ENCODE data around the gene SIK2. TPM values are rescaled to one million over a fixed set of nuclear protein-coding genes. Genes with fewer than 3 reads are reported as not detected.

The SIK2 gene
- total RNA-seq, 1 donor from 2014 or later, result 21.8 TPM

DNA sequence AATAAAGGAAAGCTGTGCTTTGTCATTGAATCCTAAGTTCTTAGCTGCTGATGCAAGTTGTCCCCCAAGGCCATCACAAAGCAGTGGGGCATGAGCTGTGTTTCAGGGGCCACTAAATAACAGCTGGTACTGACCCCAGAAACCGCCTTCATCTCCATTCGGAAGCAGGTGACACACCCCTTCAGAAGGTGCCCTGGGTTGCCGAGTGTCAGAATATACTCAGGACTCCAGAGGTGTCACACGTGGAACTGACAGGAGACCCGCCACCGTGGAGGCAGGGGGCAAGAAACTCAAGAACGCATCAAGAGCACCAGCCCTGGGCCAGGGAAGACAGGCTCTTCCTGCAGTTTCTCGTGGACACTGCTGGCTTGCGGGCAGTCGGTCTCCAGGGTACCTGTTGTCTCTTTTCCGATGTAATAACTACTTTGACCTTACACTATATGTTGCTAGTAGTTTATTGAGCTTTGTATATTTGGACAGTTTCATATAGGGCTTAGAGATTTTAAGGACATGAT, 122.4 kb downstream of the SIK2 start:
- TF ChIP-seq, protein P1, sequence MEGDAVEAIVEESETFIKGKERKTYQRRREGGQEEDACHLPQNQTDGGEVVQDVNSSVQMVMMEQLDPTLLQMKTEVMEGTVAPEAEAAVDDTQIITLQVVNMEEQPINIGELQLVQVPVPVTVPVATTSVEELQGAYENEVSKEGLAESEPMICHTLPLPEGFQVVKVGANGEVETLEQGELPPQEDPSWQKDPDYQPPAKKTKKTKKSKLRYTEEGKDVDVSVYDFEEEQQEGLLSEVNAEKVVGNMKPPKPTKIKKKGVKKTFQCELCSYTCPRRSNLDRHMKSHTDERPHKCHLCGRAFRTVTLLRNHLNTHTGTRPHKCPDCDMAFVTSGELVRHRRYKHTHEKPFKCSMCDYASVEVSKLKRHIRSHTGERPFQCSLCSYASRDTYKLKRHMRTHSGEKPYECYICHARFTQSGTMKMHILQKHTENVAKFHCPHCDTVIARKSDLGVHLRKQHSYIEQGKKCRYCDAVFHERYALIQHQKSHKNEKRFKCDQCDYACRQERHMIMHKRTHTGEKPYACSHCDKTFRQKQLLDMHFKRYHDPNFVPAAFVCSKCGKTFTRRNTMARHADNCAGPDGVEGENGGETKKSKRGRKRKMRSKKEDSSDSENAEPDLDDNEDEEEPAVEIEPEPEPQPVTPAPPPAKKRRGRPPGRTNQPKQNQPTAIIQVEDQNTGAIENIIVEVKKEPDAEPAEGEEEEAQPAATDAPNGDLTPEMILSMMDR (conservative IDR thresholded peaks at IDR 0.05), result no peak
- no peak overlapping the region for H3K27ac Mint-ChIP-seq (ENCODE audit: unreplicated experiment)
- DNase-seq (ENCODE audit: low read depth, low spot score), result no peak
- peaks cover 9% of the 10 kb centered on the region for H3K4me1 Mint-ChIP-seq
- no peaks in the 10 kb centered on the region for H3K27me3 Mint-ChIP-seq (ENCODE audit: low read depth)
- no peaks in the 10 kb centered on the region for H3K9me3 Mint-ChIP-seq
- no peak overlapping the region for H3K4me3 Mint-ChIP-seq
- peaks cover 21% of the 10 kb centered on the region for H3K36me3 Mint-ChIP-seq (ENCODE audit: low read depth)

DNA sequence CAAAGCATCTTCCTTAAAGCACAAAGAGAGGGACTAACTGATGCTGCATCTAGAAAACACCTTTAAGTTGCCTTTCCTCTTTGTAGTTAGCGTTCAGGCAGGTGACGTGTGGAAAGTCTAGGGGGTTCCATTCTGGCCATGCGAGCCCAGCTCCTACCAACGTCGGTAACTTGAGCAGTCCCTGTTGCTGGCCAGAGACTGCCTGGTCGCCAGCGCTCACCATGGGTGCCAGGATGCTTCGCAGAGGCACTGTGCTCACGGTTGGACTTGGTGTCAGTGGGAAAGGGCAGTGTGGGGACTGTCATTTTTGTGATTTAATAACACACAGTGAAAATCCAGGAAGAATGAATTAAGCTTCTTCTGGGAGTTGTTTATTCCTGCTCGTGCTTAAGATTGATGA, 123.4 kb downstream of the SIK2 start:
- no peak overlapping the region for H3K4me3 Mint-ChIP-seq

DNA sequence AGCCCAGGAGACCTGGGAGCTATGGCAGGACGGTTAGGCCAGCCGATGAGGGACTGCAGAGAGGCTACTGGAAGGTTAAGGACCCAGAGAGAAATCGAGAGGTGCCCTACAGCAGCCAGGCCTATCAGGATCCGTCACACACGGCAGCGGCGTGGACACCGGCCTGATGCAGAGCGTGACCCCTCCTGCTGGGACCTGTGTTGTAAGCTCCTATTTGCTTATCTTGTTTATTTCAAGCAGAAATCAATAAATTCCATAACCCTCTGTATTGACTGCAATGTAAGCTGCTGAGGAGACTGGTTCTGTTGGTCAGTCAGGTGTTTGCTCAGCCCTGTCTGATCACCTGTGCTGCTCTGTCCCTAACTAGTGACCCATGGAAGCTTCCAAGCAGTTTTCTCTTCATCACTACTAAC, 124.1 kb downstream of the SIK2 start:
- peaks cover 26% of the 10 kb centered on the region for H3K4me1 Mint-ChIP-seq
- no peaks in the 10 kb centered on the region for H3K27me3 Mint-ChIP-seq (ENCODE audit: low read depth)
- H3K9me3 Mint-ChIP-seq, result no peaks in the 10 kb centered on the region
- TF ChIP-seq, protein P1 (conservative IDR thresholded peaks at IDR 0.05), result no peak
- DNase-seq (ENCODE audit: low read depth, low spot score), result no peak
- H3K4me3 Mint-ChIP-seq, result no peak overlapping the region
- no peak overlapping the region for H3K27ac Mint-ChIP-seq (ENCODE audit: unreplicated experiment)
- peaks cover 12% of the 10 kb centered on the region for H3K36me3 Mint-ChIP-seq (ENCODE audit: low read depth)

More for the DNA sequence above, 123.4 kb downstream of the SIK2 start:
- TF ChIP-seq, protein P1 (conservative IDR thresholded peaks at IDR 0.05), result no peak
- Mint-ChIP-seq H3K9me3 (no peaks in the 10 kb centered on the region), H3K4me1 (peaks cover 19% of the 10 kb centered on the region), H3K36me3 (ENCODE audit: low read depth) (peaks cover 15% of the 10 kb centered on the region), H3K27me3 (ENCODE audit: low read depth) (no peaks in the 10 kb centered on the region), H3K27ac (ENCODE audit: unreplicated experiment) (no peak overlapping the region)
- no peak for DNase-seq (ENCODE audit: low read depth, low spot score)

DNA sequence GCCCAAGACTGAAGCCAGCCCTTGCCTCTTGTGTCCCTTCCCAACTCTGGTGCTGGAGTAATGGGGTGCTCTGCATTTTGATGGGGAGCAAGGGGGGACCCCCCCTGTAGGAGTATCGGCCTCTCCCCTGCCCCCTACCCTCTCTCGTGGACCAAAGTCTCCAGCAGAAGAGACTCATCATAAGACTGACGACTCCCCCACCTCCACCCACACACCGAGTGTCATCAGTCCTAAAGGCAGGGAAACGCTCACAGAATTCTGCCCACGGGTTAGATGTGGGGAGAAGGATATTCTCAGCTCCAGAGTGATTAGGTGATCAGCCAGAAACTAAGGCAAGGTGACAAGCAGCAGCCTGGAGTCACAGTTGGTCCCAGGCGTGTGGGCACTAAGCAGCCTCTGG, 125.2 kb downstream of the SIK2 start:
- no peak overlapping the region for H3K27ac Mint-ChIP-seq (ENCODE audit: unreplicated experiment)
- H3K4me3 Mint-ChIP-seq, result no peak overlapping the region
- H3K36me3 Mint-ChIP-seq (ENCODE audit: low read depth), result peaks cover 8% of the 10 kb centered on the region
- no peaks in the 10 kb centered on the region for H3K9me3 Mint-ChIP-seq
- no peak for DNase-seq (ENCODE audit: low read depth, low spot score)
- TF ChIP-seq, protein P1 (conservative IDR thresholded peaks at IDR 0.05), result no peak
- peaks cover 32% of the 10 kb centered on the region for H3K4me1 Mint-ChIP-seq
- H3K27me3 Mint-ChIP-seq (ENCODE audit: low read depth), result no peaks in the 10 kb centered on the region

DNA sequence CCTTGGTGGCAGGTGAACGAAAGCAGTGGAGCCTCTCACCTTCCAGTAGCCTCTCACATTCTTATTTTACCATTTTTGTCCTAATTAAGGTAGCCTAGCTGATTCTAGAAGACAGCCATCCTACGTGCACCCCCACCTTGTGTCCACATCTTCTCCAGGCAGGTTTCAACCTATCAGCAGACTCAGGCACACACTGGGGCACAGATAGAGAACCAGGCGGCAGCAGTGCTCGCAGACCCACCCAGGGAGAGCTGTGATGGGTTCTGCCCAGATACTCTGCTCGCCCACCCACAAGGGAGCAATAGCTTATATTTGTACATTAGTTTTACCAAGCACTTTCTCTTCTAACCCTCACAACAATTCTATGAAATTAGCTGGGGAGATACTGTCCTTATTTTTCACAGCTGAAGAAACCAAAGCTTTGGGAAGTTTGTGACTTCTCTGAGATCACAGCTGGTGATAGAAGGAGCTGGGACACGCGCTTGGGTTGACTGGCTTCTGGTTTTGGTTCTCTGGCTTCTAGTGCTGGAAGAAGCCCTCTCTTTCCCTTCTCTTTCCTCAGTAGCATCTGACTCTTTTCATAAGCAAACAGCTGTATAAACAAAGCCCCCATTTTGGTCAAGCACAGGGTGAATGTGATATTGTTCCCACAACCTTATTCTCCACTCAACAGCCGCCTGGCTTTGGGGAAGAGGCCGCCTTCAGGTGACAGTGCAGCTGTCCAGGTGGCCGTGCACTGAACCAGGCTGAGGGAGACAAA, 127.0 kb downstream of the SIK2 start:
- peaks cover 36% of the 10 kb centered on the region for H3K4me1 Mint-ChIP-seq
- H3K36me3 Mint-ChIP-seq (ENCODE audit: low read depth), result peaks cover 8% of the 10 kb centered on the region
- H3K27ac Mint-ChIP-seq (ENCODE audit: unreplicated experiment), result peak overlapping the region; percentile 64
- peak overlapping the region; percentile 34 for H3K4me3 Mint-ChIP-seq
- DNase-seq (ENCODE audit: low read depth, low spot score), result no peak
- no peaks in the 10 kb centered on the region for H3K27me3 Mint-ChIP-seq (ENCODE audit: low read depth)
- no peaks in the 10 kb centered on the region for H3K9me3 Mint-ChIP-seq
- TF ChIP-seq, protein P1 (conservative IDR thresholded peaks at IDR 0.05), result no peak
